Mesendoderm (in vitro differentiated cells): ENCODE measurements around the gene ZRANB1.

Source experiments
- DNase-seq: peaks from one replicate; pipeline ENCODE4 v3.0.0; 2013
- H2AK5ac ChIP-seq: 2 replicates; pipeline ENCODE4 v1.6.1; 2013; ENCODE audit warnings: low read length, inconsistent platforms
- H2BK120ac ChIP-seq: 2 replicates; pipeline ENCODE4 v1.6.1; 2013; ENCODE audit warnings: low read depth, mild to moderate bottlenecking, low read length, moderate library complexity, mixed read lengths
- H2BK15ac ChIP-seq: replicated peaks from 2 replicates; pipeline ENCODE4 v1.6.1; 2013; ENCODE audit warnings: low read depth, mild to moderate bottlenecking, moderate library complexity
- H2BK5ac ChIP-seq: 2 replicates; pipeline ENCODE4 v1.6.1; 2013; ENCODE audit warnings: low read length, inconsistent platforms
- H3K18ac ChIP-seq: 2 replicates; pipeline ENCODE4 v1.6.1; 2013; ENCODE audit warnings: mild to moderate bottlenecking, low read length, mixed read lengths
- H3K23ac ChIP-seq: one replicate; pipeline ENCODE4 v1.6.1; 2013; ENCODE audit warnings: low read length
- H3K27ac ChIP-seq: 2 replicates; pipeline ENCODE4 v1.5.1; 2013; ENCODE audit warnings: low read depth, mild to moderate bottlenecking, inconsistent platforms, low read length, moderate library complexity
- H3K27me3 ChIP-seq: 2 replicates; pipeline ENCODE4 v1.6.1; 2013; ENCODE audit warnings: low read length, control low read depth, mild to moderate bottlenecking, inconsistent platforms; ENCODE audit not compliant: insufficient read depth, poor library complexity
- H3K36me3 ChIP-seq: 2 replicates; pipeline ENCODE4 v1.6.1; 2013; ENCODE audit warnings: low read length, inconsistent platforms; ENCODE audit not compliant: control insufficient read depth, insufficient read depth
- H3K4ac ChIP-seq: one replicate; pipeline ENCODE4 v1.6.1; 2013; ENCODE audit warnings: low read depth, mild to moderate bottlenecking, low read length, moderate library complexity
- H3K4me1 ChIP-seq: 2 replicates; pipeline ENCODE4 v1.6.1; 2013; ENCODE audit warnings: low read depth, low read length, inconsistent platforms; ENCODE audit not compliant: control insufficient read depth
- H3K4me2 ChIP-seq: 2 replicates; pipeline ENCODE4 v1.6.1; 2013; ENCODE audit warnings: low read length
- H3K4me3 ChIP-seq: 2 replicates; pipeline ENCODE4 v1.5.1; 2013; ENCODE audit warnings: mild to moderate bottlenecking, low read length
- H3K56ac ChIP-seq: one replicate; pipeline ENCODE4 v1.6.1; 2013; ENCODE audit warnings: low read length
- H3K79me1 ChIP-seq: 2 replicates; pipeline ENCODE4 v1.6.1; 2013; ENCODE audit warnings: low read length, inconsistent platforms
- H3K79me2 ChIP-seq: 2 replicates; pipeline ENCODE4 v1.6.1; 2013; ENCODE audit warnings: mild to moderate bottlenecking, low read length; ENCODE audit not compliant: control insufficient read depth, insufficient read depth
- H3K9ac ChIP-seq: 2 replicates; pipeline ENCODE4 v1.6.1; 2013; ENCODE audit warnings: low read length, inconsistent platforms
- H4K5ac ChIP-seq: one replicate; pipeline ENCODE4 v1.6.1; 2013; ENCODE audit warnings: low read length
- H4K8ac ChIP-seq: one replicate; pipeline ENCODE4 v1.6.1; 2013; ENCODE audit warnings: low read depth, mild to moderate bottlenecking, control low read depth, low read length, moderate library complexity
- WGBS: extraction: QIAGEN DNeasy Blood & Tissue Kit; methylation state at CpG from one replicate; pipeline ENCODE4 v1.1.7; 2013; ENCODE audit warnings: low lambda C conversion rate, missing lambda C conversion rate; ENCODE audit not compliant: insufficient coverage; ENCODE audit errors: extremely low coverage; 5-methylcytosine and 5-hydroxymethylcytosine counted together

The ZRANB1 gene

GRCh38 chr10:125011171-125011925, 69.4 kb downstream of the ZRANB1 start:
- Histone ChIP-seq H3K4me2 (no peak overlapping the region), H2AK5ac (no peak overlapping the region), H3K23ac (no peak overlapping the region), H3K18ac (no peak overlapping the region), H3K27ac (no peak overlapping the region), H3K27me3 (no peaks in the 10 kb centered on the region), H4K8ac (no peak overlapping the region), H4K5ac (no peak overlapping the region), H3K79me1 (peaks cover 47% of the 10 kb centered on the region), H3K4me3 (no peak overlapping the region), H3K4ac (no peak overlapping the region), H2BK120ac (no peak overlapping the region), H3K36me3 (peaks cover 5% of the 10 kb centered on the region), H2BK5ac (no peak overlapping the region), H3K79me2 (peaks cover 79% of the 10 kb centered on the region), H3K4me1 (peaks cover 5% of the 10 kb centered on the region), H2BK15ac (no peak overlapping the region), H3K56ac (no peak overlapping the region), H3K9ac (no peak overlapping the region)
- no CpG with 5 or more reads among the region's 16 CpGs for WGBS
- DNase-seq, result no peak

GRCh38 chr10:125011926-125012705, 70.2 kb downstream of the ZRANB1 start:
- H3K36me3 ChIP-seq, result peaks cover 4% of the 10 kb centered on the region
- H3K4me3 ChIP-seq, result no peak overlapping the region
- H3K27me3 ChIP-seq, result no peaks in the 10 kb centered on the region
- H3K23ac ChIP-seq, result no peak overlapping the region
- peaks cover 5% of the 10 kb centered on the region for H3K4me1 ChIP-seq
- H2AK5ac ChIP-seq, result no peak overlapping the region
- no peak overlapping the region for H2BK120ac ChIP-seq
- peaks cover 79% of the 10 kb centered on the region for H3K79me2 ChIP-seq
- H3K79me1 ChIP-seq, result peaks cover 46% of the 10 kb centered on the region
- WGBS, result no CpG with 5 or more reads among the region's 27 CpGs
- H3K56ac ChIP-seq, result no peak overlapping the region
- H3K27ac ChIP-seq, result no peak overlapping the region
- no peak overlapping the region for H2BK5ac ChIP-seq
- H3K18ac ChIP-seq, result no peak overlapping the region
- no peak overlapping the region for H3K4me2 ChIP-seq
- H4K5ac ChIP-seq, result no peak overlapping the region
- no peak overlapping the region for H3K9ac ChIP-seq
- no peak overlapping the region for H3K4ac ChIP-seq
- no peak overlapping the region for H4K8ac ChIP-seq
- DNase-seq, result no peak
- H2BK15ac ChIP-seq, result no peak overlapping the region

GRCh38 chr10:125012851-125013528, 71.1 kb downstream of the ZRANB1 start:
- Histone ChIP-seq H3K27ac (no peak overlapping the region), H2BK5ac (no peak overlapping the region), H2BK120ac (no peak overlapping the region), H4K5ac (no peak overlapping the region), H3K4me2 (no peak overlapping the region), H3K4ac (no peak overlapping the region), H3K79me2 (peaks cover 81% of the 10 kb centered on the region), H3K18ac (no peak overlapping the region), H3K4me3 (no peak overlapping the region), H3K4me1 (peaks cover 5% of the 10 kb centered on the region), H3K36me3 (peaks cover 5% of the 10 kb centered on the region), H3K23ac (no peak overlapping the region), H3K79me1 (peaks cover 49% of the 10 kb centered on the region), H3K56ac (no peak overlapping the region), H3K27me3 (no peaks in the 10 kb centered on the region), H2AK5ac (no peak overlapping the region), H3K9ac (no peak overlapping the region), H2BK15ac (no peak overlapping the region), H4K8ac (no peak overlapping the region)
- no peak for DNase-seq
- no CpG with 5 or more reads among the region's 15 CpGs for WGBS

GRCh38 chr10:125013529-125013872, 71.6 kb downstream of the ZRANB1 start:
- WGBS, result no CpG with 5 or more reads among the region's 7 CpGs
- H2AK5ac ChIP-seq, result no peak overlapping the region
- no peaks in the 10 kb centered on the region for H3K27me3 ChIP-seq
- H4K8ac ChIP-seq, result no peak overlapping the region
- H2BK15ac ChIP-seq, result no peak overlapping the region
- H3K4me2 ChIP-seq, result no peak overlapping the region
- H3K79me2 ChIP-seq, result peaks cover 81% of the 10 kb centered on the region
- no peak overlapping the region for H3K9ac ChIP-seq
- no peak overlapping the region for H2BK5ac ChIP-seq
- no peak overlapping the region for H3K18ac ChIP-seq
- H3K56ac ChIP-seq, result no peak overlapping the region
- no peak overlapping the region for H3K4me3 ChIP-seq
- H2BK120ac ChIP-seq, result no peak overlapping the region
- peaks cover 46% of the 10 kb centered on the region for H3K79me1 ChIP-seq
- H3K27ac ChIP-seq, result no peak overlapping the region
- H3K4ac ChIP-seq, result no peak overlapping the region
- peaks cover 5% of the 10 kb centered on the region for H3K4me1 ChIP-seq
- no peak for DNase-seq
- H3K36me3 ChIP-seq, result peaks cover 5% of the 10 kb centered on the region
- H3K23ac ChIP-seq, result no peak overlapping the region
- no peak overlapping the region for H4K5ac ChIP-seq

GRCh38 chr10:125014086-125014830, 72.3 kb downstream of the ZRANB1 start:
- H3K18ac ChIP-seq, result no peak overlapping the region
- no peak for DNase-seq
- peaks cover 50% of the 10 kb centered on the region for H3K79me1 ChIP-seq
- no peak overlapping the region for H2BK5ac ChIP-seq
- H3K4me1 ChIP-seq, result peaks cover 5% of the 10 kb centered on the region
- H4K5ac ChIP-seq, result no peak overlapping the region
- H3K4me2 ChIP-seq, result no peak overlapping the region
- H2BK120ac ChIP-seq, result no peak overlapping the region
- peaks cover 5% of the 10 kb centered on the region for H3K36me3 ChIP-seq
- H3K27ac ChIP-seq, result no peak overlapping the region
- no peaks in the 10 kb centered on the region for H3K27me3 ChIP-seq
- no peak overlapping the region for H3K4me3 ChIP-seq
- no peak overlapping the region for H3K4ac ChIP-seq
- H3K23ac ChIP-seq, result no peak overlapping the region
- no peak overlapping the region for H3K56ac ChIP-seq
- no peak overlapping the region for H2BK15ac ChIP-seq
- no peak overlapping the region for H2AK5ac ChIP-seq
- peaks cover 86% of the 10 kb centered on the region for H3K79me2 ChIP-seq
- no peak overlapping the region for H4K8ac ChIP-seq
- WGBS, result no CpG with 5 or more reads among the region's 20 CpGs
- H3K9ac ChIP-seq, result no peak overlapping the region
